Progenitor cell of endocrine pancreas (in vitro differentiated cells): Measurements from ENCODE around the gene PCGF3. TPM values are rescaled to one million over a fixed set of nuclear protein-coding genes. Genes with fewer than 3 reads are reported as not detected.

Source experiments
- DNase-seq: peaks from one replicate; pipeline ENCODE4 v3.0.0; 2021; ENCODE audit warnings: low spot score; ENCODE audit not compliant: unreplicated experiment
- H3K27ac Mint-ChIP-seq: 2 replicates; pipeline ENCODE4 v1.8.0; 2021; ENCODE audit warnings: mild to moderate bottlenecking, moderate library complexity, mixed read lengths
- H3K27me3 Mint-ChIP-seq: 2 replicates; pipeline ENCODE4 v1.8.0; 2021; ENCODE audit warnings: mixed read lengths
- H3K36me3 Mint-ChIP-seq: 2 replicates; pipeline ENCODE4 v1.8.0; 2022; ENCODE audit warnings: mixed read lengths; ENCODE audit not compliant: insufficient read depth
- H3K4me1 Mint-ChIP-seq: 2 replicates; pipeline ENCODE4 v1.8.0; 2021; ENCODE audit warnings: low read depth, mixed read lengths
- H3K4me3 Mint-ChIP-seq: 2 replicates; pipeline ENCODE4 v1.8.0; 2021; ENCODE audit warnings: low read depth, mild to moderate bottlenecking, moderate library complexity, mixed read lengths
- H3K9me3 Mint-ChIP-seq: 2 replicates; pipeline ENCODE4 v1.8.0; 2021; ENCODE audit warnings: low read depth, mixed read lengths
- total RNA-seq: library from RNA; stranded (reverse); gene quantifications from 2 replicates; pipeline ENCODE4 v1.2.1, GENCODE V29; 2021
- TF ChIP-seq, protein P1 (sequence below): fragments of 200-600 bp; sonication (generic); IDR thresholded peaks from one replicate; pipeline ENCODE4 v1.5.0; 2021; ENCODE audit warnings: antibody characterized with exemption, mild to moderate bottlenecking; ENCODE audit not compliant: unreplicated experiment

PCGF3 gene
- total RNA-seq, 1 donor from 2014 or later = 79.8 TPM

DNA sequence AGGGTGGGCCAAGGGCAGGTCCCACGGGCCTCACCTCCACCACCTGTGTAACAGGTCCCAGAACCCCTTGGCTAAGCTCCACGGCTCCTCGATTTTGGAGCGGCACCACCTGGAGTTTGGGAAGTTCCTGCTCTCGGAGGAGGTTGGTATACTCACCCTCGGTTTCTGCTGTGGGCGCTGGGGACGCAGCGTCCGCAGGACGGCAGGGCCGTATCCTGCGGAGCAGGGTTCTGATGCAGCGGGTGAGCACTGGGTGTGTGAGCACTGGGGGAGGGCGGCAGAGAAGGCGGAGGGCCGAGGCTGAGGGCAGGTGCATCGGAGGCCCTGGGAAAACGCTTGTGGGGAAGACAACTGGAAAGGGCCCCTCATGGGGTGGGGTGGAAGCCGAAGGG is 42.6 kb upstream of the PCGF3 start:
- H3K36me3 Mint-ChIP-seq = peaks cover 7% of the 10 kb centered on the region
- no peak for DNase-seq
- H3K4me3 Mint-ChIP-seq = peak overlapping the region; percentile 70
- no peak overlapping the region for H3K27ac Mint-ChIP-seq
- H3K27me3 Mint-ChIP-seq = no peaks in the 10 kb centered on the region
- TF ChIP-seq, protein P1, sequence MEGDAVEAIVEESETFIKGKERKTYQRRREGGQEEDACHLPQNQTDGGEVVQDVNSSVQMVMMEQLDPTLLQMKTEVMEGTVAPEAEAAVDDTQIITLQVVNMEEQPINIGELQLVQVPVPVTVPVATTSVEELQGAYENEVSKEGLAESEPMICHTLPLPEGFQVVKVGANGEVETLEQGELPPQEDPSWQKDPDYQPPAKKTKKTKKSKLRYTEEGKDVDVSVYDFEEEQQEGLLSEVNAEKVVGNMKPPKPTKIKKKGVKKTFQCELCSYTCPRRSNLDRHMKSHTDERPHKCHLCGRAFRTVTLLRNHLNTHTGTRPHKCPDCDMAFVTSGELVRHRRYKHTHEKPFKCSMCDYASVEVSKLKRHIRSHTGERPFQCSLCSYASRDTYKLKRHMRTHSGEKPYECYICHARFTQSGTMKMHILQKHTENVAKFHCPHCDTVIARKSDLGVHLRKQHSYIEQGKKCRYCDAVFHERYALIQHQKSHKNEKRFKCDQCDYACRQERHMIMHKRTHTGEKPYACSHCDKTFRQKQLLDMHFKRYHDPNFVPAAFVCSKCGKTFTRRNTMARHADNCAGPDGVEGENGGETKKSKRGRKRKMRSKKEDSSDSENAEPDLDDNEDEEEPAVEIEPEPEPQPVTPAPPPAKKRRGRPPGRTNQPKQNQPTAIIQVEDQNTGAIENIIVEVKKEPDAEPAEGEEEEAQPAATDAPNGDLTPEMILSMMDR = no peak
- H3K9me3 Mint-ChIP-seq = no peaks in the 10 kb centered on the region
- H3K4me1 Mint-ChIP-seq = no peaks in the 10 kb centered on the region

- DNase-seq = peak; percentile 44
- H3K4me1 Mint-ChIP-seq = no peaks in the 10 kb centered on the region
- no peaks in the 10 kb centered on the region for H3K9me3 Mint-ChIP-seq
- H3K4me3 Mint-ChIP-seq = peak overlapping the region; percentile 74
- TF ChIP-seq, protein P1 = peak; percentile 29
- peaks cover 7% of the 10 kb centered on the region for H3K36me3 Mint-ChIP-seq
- H3K27me3 Mint-ChIP-seq = no peaks in the 10 kb centered on the region
- H3K27ac Mint-ChIP-seq = peak overlapping the region; percentile 84
Measured at GRCh38 chr4:663438-664428, 41.9 kb upstream of the PCGF3 start.

DNA sequence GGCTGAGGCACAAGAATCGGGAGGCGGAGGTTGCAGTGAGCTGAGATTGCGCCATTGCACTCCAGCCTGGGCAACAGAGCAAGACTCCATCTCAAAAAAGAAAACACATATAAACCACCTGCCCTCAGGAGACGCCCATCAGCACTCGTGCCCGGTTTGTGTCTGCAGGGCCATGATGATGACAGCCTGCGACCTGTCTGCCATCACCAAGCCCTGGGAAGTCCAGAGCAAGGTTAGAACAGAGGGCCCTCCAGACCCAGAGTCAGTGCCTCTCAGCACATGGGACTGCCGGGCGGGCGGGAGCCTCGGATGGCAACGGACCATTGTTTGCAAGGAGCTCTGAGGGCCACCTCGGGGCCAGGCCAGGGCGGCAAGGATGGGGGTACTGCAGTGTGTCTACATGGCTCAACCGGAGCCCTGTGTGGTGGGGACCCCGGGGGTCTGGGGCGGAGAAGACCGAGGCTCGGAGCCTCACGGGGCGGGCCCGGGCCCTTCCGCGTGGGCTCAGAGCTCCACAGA is 40.9 kb upstream of the PCGF3 start:
- no peak for DNase-seq

DNA sequence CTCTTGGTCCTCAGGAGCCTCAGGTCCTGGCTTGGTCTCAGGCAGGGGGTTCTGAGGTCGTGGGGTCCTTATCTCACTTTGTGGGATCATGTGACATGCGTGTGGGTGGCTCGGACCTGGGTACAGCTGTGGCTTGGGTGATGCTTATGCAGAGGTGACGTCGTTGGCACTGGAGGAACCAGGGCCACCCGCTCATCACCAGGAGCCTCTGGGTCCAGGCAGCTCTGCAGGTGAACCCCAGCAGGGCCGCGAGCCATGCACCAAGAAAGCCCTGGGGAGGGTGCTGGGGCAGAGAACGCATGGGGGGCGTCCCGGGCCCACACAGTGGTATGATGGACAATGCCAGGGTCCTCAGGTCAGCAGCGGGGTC is 40.3 kb upstream of the PCGF3 start:
- Mint-ChIP-seq H3K4me1 (no peaks in the 10 kb centered on the region), H3K27me3 (no peaks in the 10 kb centered on the region), H3K9me3 (no peaks in the 10 kb centered on the region), H3K4me3 (no peak overlapping the region), H3K36me3 (peaks cover 2% of the 10 kb centered on the region), H3K27ac (no peak overlapping the region)
- no peak for DNase-seq
- TF ChIP-seq, protein P1 = no peak

More for the DNA sequence above, 40.9 kb upstream of the PCGF3 start:
- Mint-ChIP-seq H3K36me3 (peaks cover 6% of the 10 kb centered on the region), H3K27me3 (no peaks in the 10 kb centered on the region), H3K4me3 (peak overlapping the region; percentile 74), H3K9me3 (no peaks in the 10 kb centered on the region), H3K4me1 (no peaks in the 10 kb centered on the region), H3K27ac (no peak overlapping the region)
- TF ChIP-seq, protein P1 = no peak

DNA sequence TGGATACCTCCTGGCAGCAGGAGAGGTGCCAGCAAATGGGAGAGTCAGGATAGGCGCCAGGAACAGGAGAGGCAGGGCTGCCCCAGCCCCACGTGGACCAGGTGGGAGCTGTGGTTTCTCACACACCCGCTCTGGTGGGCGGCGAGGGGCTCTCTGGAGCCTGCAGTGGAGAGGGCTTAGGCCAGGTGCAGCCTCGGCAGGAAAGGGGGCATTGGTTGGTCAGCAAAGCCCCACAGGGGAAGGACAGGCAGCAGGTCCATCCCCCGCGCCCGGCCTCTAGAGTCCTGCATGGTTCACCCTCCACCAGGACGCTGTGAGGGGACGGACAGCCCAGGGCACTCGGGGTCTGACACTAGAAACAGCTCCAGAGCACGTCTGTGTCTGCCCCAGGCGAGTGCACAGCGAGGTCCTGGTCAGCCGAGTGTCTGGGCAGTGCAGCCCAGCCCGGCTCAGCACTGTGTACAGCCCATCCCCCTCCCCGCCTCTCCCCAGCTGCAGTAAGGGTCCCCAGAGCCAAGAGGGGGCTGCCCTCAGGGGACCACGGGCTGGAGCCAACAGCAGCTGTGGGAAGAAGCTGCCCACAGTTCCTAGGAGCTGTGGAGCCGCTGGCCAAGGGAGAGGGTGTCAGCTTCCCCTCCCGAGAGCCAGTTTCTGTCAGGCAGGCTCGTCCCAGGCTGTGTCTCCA is 39.7 kb upstream of the PCGF3 start:
- TF ChIP-seq, protein P1 = no peak
- Mint-ChIP-seq H3K4me3 (no peak overlapping the region), H3K9me3 (no peaks in the 10 kb centered on the region), H3K36me3 (peaks cover 3% of the 10 kb centered on the region), H3K4me1 (no peaks in the 10 kb centered on the region), H3K27me3 (no peaks in the 10 kb centered on the region), H3K27ac (no peak overlapping the region)
- DNase-seq = no peak
